Medulla oblongata (tissue), 1 donor: ENCODE data around the gene NAT9.
A peak's percentile ranks its signal among the peaks of the same experiment; 100 is the strongest.

Experiments
- DNase-seq: peaks from one replicate; pipeline ENCODE4 v3.0.0-alpha.2; 2015; ENCODE audit errors: extremely low spot score

Gene NAT9

GRCh38 chr17:74746376-74746775, 29.8 kb downstream of the NAT9 start:
- DNase-seq, result no peak

- DNase-seq, result no peak
These were observed 30.5 kb downstream of the NAT9 start for GRCh38 chr17:74745548-74746177.

- DNase-seq, result peak; percentile 89
These were observed 31.2 kb downstream of the NAT9 start for GRCh38 chr17:74744714-74745547.

DNA sequence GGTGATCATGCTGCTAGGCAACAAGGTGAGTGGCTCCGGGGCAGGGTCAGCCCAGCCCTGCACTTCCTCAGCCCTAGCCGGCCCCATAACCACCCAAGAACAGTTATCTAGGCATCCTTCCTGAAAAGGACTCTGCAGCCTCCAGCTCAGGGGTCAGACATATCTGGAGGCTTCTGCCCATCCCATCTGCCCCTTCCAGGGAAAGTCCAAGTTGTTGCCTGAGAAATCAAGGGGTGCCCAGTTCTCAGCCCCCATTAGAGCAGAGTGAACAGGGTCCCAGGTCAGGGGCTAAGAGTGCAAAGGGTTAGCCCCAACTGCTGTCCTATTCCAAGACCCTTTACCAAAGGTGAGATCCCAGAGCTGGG, 31.8 kb downstream of the NAT9 start:
- no peak for DNase-seq

GRCh38 chr17:74743755-74744154, 32.4 kb downstream of the NAT9 start:
- no peak for DNase-seq

GRCh38 chr17:74742978-74743545, 33.1 kb downstream of the NAT9 start:
- DNase-seq, result no peak

GRCh38 chr17:74742153-74742515, 34.0 kb downstream of the NAT9 start:
- no peak for DNase-seq

DNA sequence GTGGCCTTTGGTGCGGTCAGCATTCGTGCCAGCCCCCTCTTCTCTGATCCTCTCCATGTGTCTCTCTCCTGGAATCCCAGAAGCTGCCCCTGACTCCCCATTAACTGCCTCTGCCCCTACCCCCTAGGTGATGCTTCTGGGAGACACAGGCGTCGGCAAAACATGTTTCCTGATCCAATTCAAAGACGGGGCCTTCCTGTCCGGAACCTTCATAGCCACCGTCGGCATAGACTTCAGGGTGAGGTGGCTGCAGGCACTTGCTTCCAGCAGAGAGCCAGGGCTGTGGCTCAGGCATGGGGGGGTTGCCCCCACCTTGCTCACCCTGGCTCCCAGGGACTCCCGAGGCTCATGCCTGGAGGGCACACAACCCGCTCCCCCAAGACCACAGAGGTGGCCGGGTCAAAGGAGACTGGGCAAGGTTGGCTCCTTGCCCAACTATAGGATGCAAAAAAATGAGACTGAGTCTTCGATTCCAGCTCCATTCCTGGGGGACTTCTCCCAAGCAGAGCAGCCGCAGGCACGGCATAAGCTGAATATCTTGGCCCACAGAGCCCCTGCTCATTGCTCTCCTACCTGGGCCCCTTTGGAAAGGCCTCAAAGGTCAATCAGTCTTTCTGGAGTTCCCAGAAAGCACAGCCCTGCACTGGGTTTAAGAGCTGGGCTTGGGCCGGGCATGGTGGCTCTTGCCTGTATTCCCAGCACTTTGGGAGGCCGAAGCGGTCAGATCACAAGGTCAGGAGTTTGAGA, 35.3 kb downstream of the NAT9 start:
- no peak for DNase-seq

DNA sequence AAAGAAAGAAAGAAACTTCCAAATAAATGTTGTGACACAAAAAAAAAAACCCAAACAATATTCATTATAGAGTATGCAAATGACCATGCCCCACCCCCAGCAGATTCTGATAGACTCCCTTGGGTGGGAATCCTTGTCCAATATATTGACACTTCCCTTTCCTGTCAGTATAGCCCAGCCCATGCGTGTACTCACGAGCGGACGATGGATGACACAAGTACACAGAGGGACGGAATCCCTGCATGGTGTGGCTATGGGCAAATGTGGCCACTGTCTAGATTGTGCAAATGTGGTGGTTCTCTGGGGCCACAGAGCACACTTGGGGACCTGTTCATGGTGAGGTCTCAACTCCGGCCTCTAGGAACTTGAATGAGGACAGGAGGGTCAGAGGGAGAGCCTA, 36.0 kb downstream of the NAT9 start:
- no peak for DNase-seq

- DNase-seq, result no peak
These were observed 36.8 kb downstream of the NAT9 start for GRCh38 chr17:74739227-74739831.

DNA sequence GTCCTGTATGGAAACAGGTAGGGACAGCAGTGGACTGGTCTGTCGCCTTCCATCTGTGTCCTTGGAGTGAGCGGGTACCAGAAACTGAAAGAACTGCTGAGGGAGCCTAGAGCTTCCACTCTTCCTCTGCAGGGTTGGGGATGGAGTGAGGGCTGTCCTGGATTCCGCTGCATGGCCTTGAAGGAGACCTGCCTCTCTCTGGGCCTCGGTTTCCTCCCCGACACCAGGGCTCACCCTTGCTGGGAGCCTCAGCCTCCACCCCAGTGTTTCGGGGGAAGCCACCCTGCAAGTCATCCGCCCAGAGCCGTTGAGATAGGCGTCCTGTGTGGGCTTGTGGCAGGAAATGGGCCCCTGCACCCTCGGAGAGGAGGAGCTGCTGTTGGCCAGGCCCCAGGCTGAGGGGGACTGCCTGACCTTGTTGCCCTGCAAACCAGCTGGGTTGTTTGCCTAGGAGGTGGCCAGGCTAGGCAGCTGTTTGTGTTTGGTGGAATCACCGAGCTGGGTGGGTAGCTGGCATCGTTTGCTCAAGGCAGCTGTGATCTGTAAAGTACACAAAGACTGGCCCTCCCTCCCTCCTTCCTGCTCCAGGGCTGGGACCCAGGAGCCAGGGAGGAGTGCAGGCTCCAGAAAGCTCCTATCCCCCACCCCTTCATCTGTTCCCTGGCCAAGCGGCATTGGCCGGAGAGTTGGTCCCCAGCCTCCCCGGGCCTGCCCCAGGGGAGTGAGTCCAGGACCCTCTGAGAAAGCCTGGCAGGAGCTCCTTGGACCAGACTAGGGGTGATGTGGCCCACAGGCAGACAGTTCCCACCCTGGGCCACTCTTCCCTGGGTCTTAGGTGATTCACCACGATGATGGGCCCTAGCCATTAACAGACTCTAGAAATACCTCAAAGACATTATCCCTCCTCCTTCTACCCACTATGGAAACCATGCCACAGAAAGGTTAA, 37.8 kb downstream of the NAT9 start:
- DNase-seq, result no peak

- peak; percentile 17 for DNase-seq
These were observed 38.7 kb downstream of the NAT9 start for GRCh38 chr17:74737299-74738050.

- peak; percentile 21 for DNase-seq
These were observed 39.4 kb downstream of the NAT9 start, which contains the start of gene RAB37 for GRCh38 chr17:74736513-74737298. RAB37 (plus strand) TSS chr17:74737256; CDS start chr17:74737273, 17 bp downstream.

DNA sequence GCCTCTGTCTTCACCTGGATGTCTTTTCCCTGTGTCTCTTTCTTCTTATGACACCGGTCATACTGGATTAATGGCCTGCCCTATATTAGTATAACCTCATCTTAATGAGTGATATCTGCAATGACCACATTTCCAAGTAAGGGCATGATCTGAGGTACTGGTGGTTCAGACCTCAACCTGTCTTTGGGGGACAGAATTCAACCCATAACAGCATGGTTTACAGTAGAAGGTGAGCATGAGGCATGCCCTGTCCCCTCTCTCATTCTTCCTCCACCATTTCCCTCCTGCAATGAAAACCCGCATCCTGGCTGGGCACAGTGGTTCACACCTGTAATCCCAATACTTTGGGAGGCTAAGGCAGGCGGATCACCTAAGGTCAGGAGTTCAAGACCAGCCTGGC, 41.9 kb downstream of the NAT9 start:
- no peak for DNase-seq

DNA sequence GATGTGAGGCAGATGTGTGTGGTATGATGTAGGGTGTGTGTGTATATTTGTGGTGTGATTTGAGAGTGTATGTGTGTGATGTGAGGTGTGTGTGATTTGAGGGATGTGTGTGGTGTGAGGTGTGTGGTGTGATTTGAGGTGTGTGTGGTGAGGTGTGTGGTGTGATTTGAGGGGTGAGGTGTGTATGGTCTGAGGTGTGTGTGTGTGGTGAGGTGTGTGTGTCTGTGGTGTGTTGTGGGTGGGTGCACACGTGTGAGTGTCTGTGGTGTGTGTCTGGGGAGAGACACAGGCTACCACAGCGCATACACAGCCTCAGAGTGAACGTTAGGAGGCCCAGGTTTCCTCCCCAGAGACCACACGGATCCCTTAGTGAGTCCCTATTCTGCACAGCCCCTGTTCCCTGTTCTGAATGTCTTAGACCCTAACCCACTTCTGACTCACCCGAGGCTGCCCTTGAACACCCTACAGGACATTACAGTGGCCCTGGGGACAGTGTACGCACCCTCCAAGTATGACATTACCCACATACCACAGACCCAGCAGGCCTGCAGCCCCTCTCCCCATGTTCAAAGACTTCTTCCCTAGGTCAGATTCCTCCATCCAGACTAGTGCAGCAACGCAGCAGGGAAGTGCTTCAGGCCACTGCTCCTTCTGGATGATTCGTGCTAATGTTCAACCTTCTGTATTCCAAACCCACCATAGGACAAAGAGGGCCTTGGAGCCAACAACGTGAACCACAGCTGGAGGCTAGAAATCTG, 42.6 kb downstream of the NAT9 start:
- DNase-seq, result no peak

DNA sequence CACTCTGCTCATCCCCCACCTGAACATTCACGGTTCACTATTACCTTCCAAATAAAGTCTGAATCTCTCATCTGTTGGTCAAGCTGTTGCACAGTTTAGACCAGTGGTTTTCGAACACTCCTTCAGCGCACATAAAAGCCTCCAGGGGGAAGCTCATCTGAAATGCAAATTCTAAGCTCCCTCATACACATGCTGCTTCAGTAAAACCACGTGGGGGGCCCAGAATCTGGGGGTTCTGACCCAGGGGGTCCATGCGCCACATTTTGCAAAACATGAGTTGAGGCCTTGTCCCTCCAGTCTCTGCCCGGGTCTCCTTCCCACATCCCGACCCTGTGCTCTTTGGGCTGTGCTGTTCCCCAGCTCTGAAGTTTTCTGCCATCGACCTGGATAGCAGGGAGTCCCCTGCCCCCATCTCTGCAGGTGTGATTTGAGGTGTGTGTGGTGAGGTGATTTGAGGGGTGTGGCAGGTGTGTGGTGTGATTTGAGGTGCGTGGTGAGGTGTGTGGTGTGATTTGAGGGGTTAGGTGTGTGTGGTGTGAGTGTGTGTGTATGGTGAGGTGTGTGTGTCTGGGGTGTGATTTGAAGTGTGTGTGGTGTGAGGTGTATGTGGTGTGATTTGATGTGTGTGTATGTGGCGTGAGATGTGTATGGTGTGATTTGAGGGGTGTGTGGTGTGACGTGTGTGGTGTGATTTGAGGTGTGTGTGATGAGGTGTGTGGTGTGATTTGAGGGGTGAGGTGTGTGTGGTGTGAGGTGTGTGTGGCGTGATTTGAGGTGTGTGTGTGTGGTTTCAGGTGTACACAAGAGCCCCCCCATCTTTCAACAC, 43.9 kb downstream of the NAT9 start:
- DNase-seq, result no peak

GRCh38 chr17:74731347-74731605, 44.9 kb downstream of the NAT9 start:
- DNase-seq, result no peak
